GM23338 (cell line): ENCODE results near the gene XAB2. TPM values are rescaled to one million over a fixed set of nuclear protein-coding genes. Genes with fewer than 3 reads are reported as not detected.

ENCODE experiments used
- ATAC-seq: fragments of 200-7000 bp; cut with Tn5 transposase; 3 replicates; pipeline ENCODE4 v1.9.1; 2020
- DNase-seq: peaks from one replicate; pipeline ENCODE4 v3.0.0-alpha.2; 2015; ENCODE audit warnings: low spot score
- H2AFZ ChIP-seq: fragments of 200-600 bp; sonication (generic); 2 replicates; pipeline ENCODE4 v1.8.0; 2016; ENCODE audit warnings: antibody characterized with exemption, mild to moderate bottlenecking, moderate library complexity
- H3F3A ChIP-seq: fragments of 200-600 bp; sonication (generic); replicated peaks from 2 replicates; pipeline ENCODE4 v1.8.0; 2017; ENCODE audit warnings: antibody characterized with exemption, mixed run types, low read depth
- H3K27ac ChIP-seq: fragments of 200-600 bp; sonication (generic); 2 replicates; pipeline ENCODE4 v1.6.1; 2016; ENCODE audit warnings: low read depth
- H3K27me3 ChIP-seq: fragments of 200-600 bp; sonication (generic); 2 replicates; pipeline ENCODE4 v1.8.0; 2016; ENCODE audit warnings: mild to moderate bottlenecking, mixed run types, moderate library complexity; ENCODE audit not compliant: insufficient read depth
- H3K36me3 ChIP-seq: fragments of 200-600 bp; sonication (generic); 2 replicates; pipeline ENCODE4 v1.8.0; 2016; ENCODE audit warnings: mild to moderate bottlenecking; ENCODE audit not compliant: insufficient read depth
- H3K4me1 ChIP-seq: fragments of 200-600 bp; sonication (generic); 2 replicates; pipeline ENCODE4 v1.8.0; 2016; ENCODE audit warnings: mild to moderate bottlenecking, moderate library complexity; ENCODE audit not compliant: insufficient read depth
- H3K4me2 ChIP-seq: fragments of 200-600 bp; sonication (generic); 2 replicates; pipeline ENCODE4 v1.7.1; 2017; ENCODE audit warnings: mixed run types
- H3K4me3 ChIP-seq: fragments of 200-600 bp; sonication (generic); 2 replicates; pipeline ENCODE4 v1.6.1; 2016; ENCODE audit warnings: mixed run types
- H3K79me2 ChIP-seq: fragments of 200-600 bp; sonication (generic); replicated peaks from 2 replicates; pipeline ENCODE4 v1.8.0; 2017; ENCODE audit warnings: mild to moderate bottlenecking; ENCODE audit not compliant: insufficient read depth
- H3K9me2 ChIP-seq: fragments of 200-600 bp; sonication (generic); 2 replicates; pipeline ENCODE4 v1.8.0; 2017; ENCODE audit not compliant: insufficient read depth
- H4K20me1 ChIP-seq: fragments of 200-600 bp; sonication (generic); replicated peaks from 2 replicates; pipeline ENCODE4 v1.8.0; 2017; ENCODE audit warnings: mild to moderate bottlenecking; ENCODE audit not compliant: insufficient read depth
- H3K27ac Mint-ChIP-seq: 2 replicates; pipeline ENCODE4 v1.8.0; 2020; ENCODE audit warnings: inconsistent platforms, mild to moderate bottlenecking, moderate library complexity, mixed read lengths
- H3K27me3 Mint-ChIP-seq: 3 replicates; pipeline ENCODE4 v1.8.0; 2022; ENCODE audit warnings: low read depth, mild to moderate bottlenecking, moderate library complexity, mixed read lengths, inconsistent platforms; ENCODE audit not compliant: insufficient read depth, poor library complexity
- H3K36me3 Mint-ChIP-seq: 3 replicates; pipeline ENCODE4 v1.8.0; 2021; ENCODE audit warnings: low read depth, mild to moderate bottlenecking, inconsistent platforms, moderate library complexity, mixed read lengths
- H3K4me1 Mint-ChIP-seq: 3 replicates; pipeline ENCODE4 v1.8.0; 2020; ENCODE audit warnings: mild to moderate bottlenecking, inconsistent platforms, mixed read lengths
- H3K4me3 Mint-ChIP-seq: 3 replicates; pipeline ENCODE4 v1.8.0; 2021; ENCODE audit warnings: moderate library complexity, mild to moderate bottlenecking, inconsistent platforms, mixed read lengths
- H3K9me3 Mint-ChIP-seq: 3 replicates; pipeline ENCODE4 v1.8.0; 2020; ENCODE audit warnings: moderate library complexity, mild to moderate bottlenecking, inconsistent platforms, mixed read lengths
- CREB1 ChIP-seq: fragments of 250-450 bp; sonication (Bioruptor Pico); IDR thresholded peaks from 2 replicates; pipeline ENCODE4 v1.5.0; 2020; ENCODE audit warnings: low read depth, mild to moderate bottlenecking, moderate library complexity
- CTCF ChIP-seq, 2 experiments: fragments of 200-600 bp in 1 of 2; sonication (generic) in 1 of 2; conservative IDR thresholded peaks; 2 replicates each; pipeline versions ENCODE4 v1.5.1 to v1.6.1; 2016 to 2017; ENCODE audit warnings: antibody characterized with exemption in 2 of 2, low read depth in 2 of 2, mild to moderate bottlenecking in 2 of 2, moderate library complexity in 1 of 2
- ETS1 ChIP-seq: IDR thresholded peaks from 2 replicates; pipeline ENCODE4 v1.6.1; 2016; ENCODE audit warnings: antibody characterized with exemption
- EZH2 ChIP-seq: fragments of 200-600 bp; sonication (generic); IDR thresholded peaks from one replicate; pipeline ENCODE4 v1.8.0; 2017; ENCODE audit warnings: antibody characterized with exemption, mild to moderate bottlenecking, low read depth; ENCODE audit not compliant: unreplicated experiment
- EZH2phosphoT487 ChIP-seq: fragments of 200-600 bp; sonication (generic); IDR thresholded peaks from one replicate; pipeline ENCODE4 v1.8.1; 2018; ENCODE audit warnings: antibody characterized with exemption; ENCODE audit not compliant: unreplicated experiment
- JUNB ChIP-seq: IDR thresholded peaks from one replicate; pipeline ENCODE4 v1.6.1; 2016; ENCODE audit warnings: antibody characterized with exemption; ENCODE audit not compliant: unreplicated experiment
- NANOG ChIP-seq: IDR thresholded peaks from 2 replicates; pipeline ENCODE4 v1.6.1; 2016; ENCODE audit warnings: antibody characterized with exemption, borderline replicate concordance
- POLR2AphosphoS5 ChIP-seq: IDR thresholded peaks from 2 replicates; pipeline ENCODE4 v1.6.1; 2016; ENCODE audit warnings: antibody characterized with exemption, low read depth
- REST ChIP-seq: IDR thresholded peaks from one replicate; pipeline ENCODE4 v1.6.1; 2018; ENCODE audit warnings: antibody characterized with exemption; ENCODE audit not compliant: unreplicated experiment
- STAT1 ChIP-seq: IDR thresholded peaks from one replicate; pipeline ENCODE4 v1.6.1; 2016; ENCODE audit warnings: antibody characterized with exemption; ENCODE audit not compliant: unreplicated experiment
- ZNF114 ChIP-seq: fragments of 250-450 bp; sonication (Bioruptor Pico); IDR thresholded peaks from 2 replicates; pipeline ENCODE4 v1.5.0; 2020; ENCODE audit warnings: mild to moderate bottlenecking, moderate library complexity
- ZNF331 ChIP-seq: fragments of 250-450 bp; sonication (Bioruptor Pico); IDR thresholded peaks from 2 replicates; pipeline ENCODE4 v1.5.0; 2020; ENCODE audit warnings: low read depth, mild to moderate bottlenecking, moderate library complexity
- ZNF462 ChIP-seq: fragments of 250-450 bp; sonication (Bioruptor Pico); IDR thresholded peaks from 2 replicates; pipeline ENCODE4 v1.5.0; 2020; ENCODE audit warnings: mild to moderate bottlenecking, moderate library complexity
- polyA plus RNA-seq: library from polyadenylated mRNA; unstranded; fragments of >200 nt; fragmentation: Nextera tagmentation; extraction: Ambion mirVana; gene quantifications from 2 replicates; pipeline ENCODE4 v1.2.1, GENCODE V29; 2016
- total RNA-seq: library from RNA; depleted of rRNA; stranded (reverse); fragments of >200 nt; shearing (Covaris generic); gene quantifications from 2 replicates; pipeline ENCODE4 v1.2.3, GENCODE V29; 2014

Gene XAB2
- total and polyA plus RNA-seq, 2 experiments from 2014 or later = 18.4 to 69.0 TPM

- peaks cover 31% of the 10 kb centered on the region for H3K79me2 ChIP-seq
- H3K4me3 ChIP-seq = no peak overlapping the region
- H3K27me3 Mint-ChIP-seq = peaks cover 27% of the 10 kb centered on the region
- peaks cover 8% of the 10 kb centered on the region for H4K20me1 ChIP-seq
- H3K4me2 ChIP-seq = no peak overlapping the region
- DNase-seq (no peak), ATAC-seq (no peak)
- H3K9me2 ChIP-seq = no peaks in the 10 kb centered on the region
- H3K4me1 ChIP-seq = peaks cover 14% of the 10 kb centered on the region; the same call in 1 of the 2 replicates
- no peaks in the 10 kb centered on the region; the same call in 2 of the 3 replicates for H3K36me3 Mint-ChIP-seq
- no peaks in the 10 kb centered on the region for H3F3A ChIP-seq
- no peaks in the 10 kb centered on the region for H3K36me3 ChIP-seq
- H3K4me3 Mint-ChIP-seq = no peak overlapping the region
- H2AFZ ChIP-seq = no peak overlapping the region
- no peaks in the 10 kb centered on the region; the same call in 1 of the 3 replicates for H3K9me3 Mint-ChIP-seq
- no peak overlapping the region for H3K27ac Mint-ChIP-seq
- TF ChIP-seq ZNF462 (CRISPR knock-in tag) (no peak), REST (no peak), POLR2AphosphoS5 (no peak), STAT1 (no peak), JUNB (no peak), EZH2 (no peak), NANOG (no peak), ETS1 (no peak), CREB1 (CRISPR knock-in tag) (no peak), ZNF114 (CRISPR knock-in tag) (no peak), EZH2phosphoT487 (no peak), ZNF331 (no peak), CTCF (conservative IDR thresholded peaks at IDR 0.05; ENCODE audit: low read depth in 2 of 2) (no peak)
- peaks cover 24% of the 10 kb centered on the region for H3K27me3 ChIP-seq
- peaks cover 16% of the 10 kb centered on the region for H3K4me1 Mint-ChIP-seq
- H3K27ac ChIP-seq = no peak overlapping the region
Measured at GRCh38 chr19:7632340-7633203, 3.2 kb upstream of the XAB2 start.
